OCI-LY7 (cell line): ENCODE data around the gene PRSS1. TPM values are rescaled to one million over a fixed set of nuclear protein-coding genes. Genes with fewer than 3 reads are reported as not detected.

Experiments
- BruUV-seq: library from RNA; stranded (reverse); fragments of 400-500 nt; replicated peaks from 2 replicates; lab custom pipeline; 2021; lab: Mats Ljungman, UMichigan
- CTCF ChIA-PET: fragments of 300-600 bp; sonication (Branson Sonifier 250); formaldehyde crosslinking; loops from one replicate; lab custom pipeline; 2022; ENCODE audit warnings: antibody characterized with exemption; ENCODE audit not compliant: unreplicated experiment; lab: Charles Lee
- POLR2A ChIA-PET: fragments of 300-600 bp; sonication (Branson Sonifier 250); formaldehyde crosslinking; loops from one replicate; lab custom pipeline; 2022; ENCODE audit warnings: antibody characterized with exemption; lab: Charles Lee
- DNase-seq: peaks from one replicate; pipeline ENCODE4 v3.0.0-alpha.2; 2015; ENCODE audit warnings: low spot score
- H2AFZ ChIP-seq: fragments of 200-600 bp; sonication (generic), shearing (Covaris generic); 2 replicates; pipeline ENCODE4 v1.6.1; 2014; ENCODE audit warnings: mild to moderate bottlenecking, antibody characterized with exemption, low read length, moderate library complexity
- H3K27ac ChIP-seq: fragments of 200-600 bp; sonication (generic); 2 replicates; pipeline ENCODE4 v1.5.1; 2014; ENCODE audit warnings: mixed run types, low read depth, mild to moderate bottlenecking, moderate library complexity, low read length, inconsistent platforms; ENCODE audit not compliant: poor library complexity, severe bottlenecking
- H3K36me3 ChIP-seq: fragments of 200-600 bp; sonication (generic); 2 replicates; pipeline ENCODE4 v1.6.1; 2014; ENCODE audit warnings: mild to moderate bottlenecking, antibody characterized with exemption, low read length, moderate library complexity, mixed read lengths; ENCODE audit not compliant: insufficient read depth
- H3K4me1 ChIP-seq: fragments of 200-600 bp; sonication (generic); 2 replicates; pipeline ENCODE4 v1.5.1; 2014; ENCODE audit warnings: mild to moderate bottlenecking, low read length; ENCODE audit not compliant: insufficient read depth, poor library complexity, severe bottlenecking
- H3K4me2 ChIP-seq: fragments of 200-600 bp; sonication (generic); 2 replicates; pipeline ENCODE4 v1.6.1; 2014; ENCODE audit warnings: mild to moderate bottlenecking, low read length
- H3K4me3 ChIP-seq: fragments of 200-600 bp; sonication (generic); 2 replicates; pipeline ENCODE4 v1.5.1; 2014; ENCODE audit warnings: mild to moderate bottlenecking, low read depth, low read length; ENCODE audit not compliant: poor library complexity, severe bottlenecking
- H3K79me2 ChIP-seq: fragments of 200-600 bp; sonication (generic); 2 replicates; pipeline ENCODE4 v1.6.1; 2016; ENCODE audit warnings: low read depth, mild to moderate bottlenecking, low read length, moderate library complexity, mixed read lengths; ENCODE audit not compliant: insufficient read depth
- H3K9me2 ChIP-seq: fragments of 200-600 bp; sonication (generic); 2 replicates; pipeline ENCODE4 v1.6.1; 2016; ENCODE audit warnings: mild to moderate bottlenecking, low read length, mixed read lengths; ENCODE audit not compliant: insufficient read depth
- H3K9me3 ChIP-seq: fragments of 200-600 bp; sonication (generic); 2 replicates; pipeline ENCODE4 v1.6.1; 2014; ENCODE audit warnings: mild to moderate bottlenecking, mixed run types, low read length, mixed read lengths
- H4K20me1 ChIP-seq: fragments of 200-600 bp; sonication (generic); 2 replicates; pipeline ENCODE4 v1.6.1; 2014; ENCODE audit warnings: mild to moderate bottlenecking, antibody characterized with exemption, low read length, moderate library complexity, mixed read lengths; ENCODE audit not compliant: insufficient read depth
- CTCF ChIP-seq: fragments of 200-600 bp; sonication (generic); conservative IDR thresholded peaks from 2 replicates; pipeline ENCODE4 v1.5.1; 2014; ENCODE audit warnings: mild to moderate bottlenecking, antibody characterized with exemption, low read length, moderate library complexity, mixed read lengths
- EZH2phosphoT487 ChIP-seq: fragments of 200-600 bp; sonication (generic); IDR thresholded peaks from 2 replicates; pipeline ENCODE4 v1.6.1; 2018; ENCODE audit warnings: low read depth, borderline replicate concordance, mild to moderate bottlenecking, mixed run types, antibody characterized with exemption, low read length, moderate library complexity, mixed read lengths
- intact Hi-C: fragments of 100-400 bp; cut with micrococcal nuclease; formaldehyde crosslinking; loops from one replicate; pipeline ENCODE4 v1.10.0; 2022; ENCODE audit not compliant: unreplicated experiment
- total RNA-seq, 2 experiments: library from RNA; depleted of rRNA in 1 of 2; stranded (reverse); fragments of >200 nt in 1 of 2; shearing (Covaris generic) in 1 of 2; gene quantifications; 2 replicates each; pipeline ENCODE4 v1.2.3, GENCODE V29; 2014 to 2022

Gene PRSS1
- total RNA-seq, 2 experiments from 2014 or later, result not detected

- POLR2A ChIA-PET, result no interaction called here
- H3K4me2 ChIP-seq, result no peak overlapping the region
- CTCF ChIA-PET, result no interaction called here
- peaks cover 38% of the 10 kb centered on the region for H3K4me1 ChIP-seq
- H4K20me1 ChIP-seq, result no peaks in the 10 kb centered on the region
- no peaks in the 10 kb centered on the region for H3K36me3 ChIP-seq
- H3K79me2 ChIP-seq, result no peaks in the 10 kb centered on the region
- BruUV-seq, result no TSS peak
- TF ChIP-seq CTCF, result no peak
- H3K9me3 ChIP-seq, result no peaks in the 10 kb centered on the region
- DNase-seq, result no peak
- H3K27ac ChIP-seq, result no peak overlapping the region
- H3K4me3 ChIP-seq, result no peak overlapping the region
- H3K9me2 ChIP-seq, result no peaks in the 10 kb centered on the region
- intact Hi-C loops, result no loop called here
- H2AFZ ChIP-seq, result no peak overlapping the region
These were observed 39.4 kb upstream of the PRSS1 start for GRCh38 chr7:142709921-142710320.

- Histone ChIP-seq H3K9me3 (no peaks in the 10 kb centered on the region), H3K9me2 (no peaks in the 10 kb centered on the region), H3K36me3 (no peaks in the 10 kb centered on the region), H4K20me1 (no peaks in the 10 kb centered on the region), H3K4me1 (peaks cover 46% of the 10 kb centered on the region), H3K4me3 (no peak overlapping the region), H3K4me2 (0 out of 2 replicates have a peak overlapping the region, but pooled peaks have one; percentile 67), H3K79me2 (no peaks in the 10 kb centered on the region), H3K27ac (no peak overlapping the region), H2AFZ (no peak overlapping the region)
- intact Hi-C loops, result no loop called here
- CTCF ChIA-PET, result no interaction called here
- POLR2A ChIA-PET, result interaction anchor here (4.0 kb wide), 1 partner anchor 99 kb away, joined by 58 read pairs; no protein-coding TSS in a partner anchor
- no peak for DNase-seq
- TF ChIP-seq CTCF, result no peak
- TF ChIP-seq EZH2phosphoT487, result no peak
- no TSS peak for BruUV-seq
These were observed 38.1 kb upstream of the PRSS1 start for GRCh38 chr7:142711196-142711595.

- no TSS peak for BruUV-seq
- ChIA-PET CTCF (interaction anchor here (0.6 to 4.8 kb wide), 3 partner anchors 47 to 99 kb away, joined by 3 to 41 read pairs (median 10); no protein-coding TSS in a partner anchor), POLR2A (interaction anchor here (0.6 to 4.8 kb wide), 5 partner anchors 71 to 98 kb away, joined by 3 to 58 read pairs (median 11); no protein-coding TSS in a partner anchor)
- Histone ChIP-seq H3K9me2 (no peaks in the 10 kb centered on the region), H3K27ac (no peak overlapping the region), H3K9me3 (no peaks in the 10 kb centered on the region), H3K4me2 (peak overlapping the region; percentile 67), H3K36me3 (no peaks in the 10 kb centered on the region), H4K20me1 (no peaks in the 10 kb centered on the region), H3K4me3 (peak overlapping the region; percentile 58), H3K79me2 (no peaks in the 10 kb centered on the region), H2AFZ (peak overlapping the region; percentile 83), H3K4me1 (peaks cover 46% of the 10 kb centered on the region)
- TF ChIP-seq CTCF (peak; percentile 98), EZH2phosphoT487 (no peak)
- intact Hi-C loops, result loop anchor here (1.0 to 2.0 kb wide), 3 partner anchors 71 to 99 kb away; no protein-coding TSS in a partner anchor
- peak; percentile 74 for DNase-seq
These were observed 37.3 kb upstream of the PRSS1 start for GRCh38 chr7:142711746-142712616.
